ENCODE data around the gene VIL1.

The VIL1 gene

DNA sequence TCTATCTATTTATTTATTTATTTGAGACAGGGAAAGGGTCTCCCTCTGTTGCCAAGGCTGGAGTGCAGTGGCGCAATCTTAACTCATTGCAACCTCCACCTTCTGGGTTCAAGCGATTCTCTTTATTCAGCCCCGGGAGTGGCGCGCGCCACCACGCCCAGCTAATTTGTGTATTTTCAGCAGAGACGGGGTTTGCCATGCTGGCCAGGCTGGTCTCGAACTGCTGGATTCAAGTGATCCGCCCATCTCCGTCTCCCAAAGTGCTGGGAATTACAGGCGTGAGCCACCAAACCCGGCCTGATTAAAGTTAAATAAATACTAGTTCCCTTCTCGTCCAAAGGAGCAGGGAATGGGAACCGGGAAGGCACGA lies 23.5 kb upstream of the VIL1 start:
- no peak for DNase-seq

DNA sequence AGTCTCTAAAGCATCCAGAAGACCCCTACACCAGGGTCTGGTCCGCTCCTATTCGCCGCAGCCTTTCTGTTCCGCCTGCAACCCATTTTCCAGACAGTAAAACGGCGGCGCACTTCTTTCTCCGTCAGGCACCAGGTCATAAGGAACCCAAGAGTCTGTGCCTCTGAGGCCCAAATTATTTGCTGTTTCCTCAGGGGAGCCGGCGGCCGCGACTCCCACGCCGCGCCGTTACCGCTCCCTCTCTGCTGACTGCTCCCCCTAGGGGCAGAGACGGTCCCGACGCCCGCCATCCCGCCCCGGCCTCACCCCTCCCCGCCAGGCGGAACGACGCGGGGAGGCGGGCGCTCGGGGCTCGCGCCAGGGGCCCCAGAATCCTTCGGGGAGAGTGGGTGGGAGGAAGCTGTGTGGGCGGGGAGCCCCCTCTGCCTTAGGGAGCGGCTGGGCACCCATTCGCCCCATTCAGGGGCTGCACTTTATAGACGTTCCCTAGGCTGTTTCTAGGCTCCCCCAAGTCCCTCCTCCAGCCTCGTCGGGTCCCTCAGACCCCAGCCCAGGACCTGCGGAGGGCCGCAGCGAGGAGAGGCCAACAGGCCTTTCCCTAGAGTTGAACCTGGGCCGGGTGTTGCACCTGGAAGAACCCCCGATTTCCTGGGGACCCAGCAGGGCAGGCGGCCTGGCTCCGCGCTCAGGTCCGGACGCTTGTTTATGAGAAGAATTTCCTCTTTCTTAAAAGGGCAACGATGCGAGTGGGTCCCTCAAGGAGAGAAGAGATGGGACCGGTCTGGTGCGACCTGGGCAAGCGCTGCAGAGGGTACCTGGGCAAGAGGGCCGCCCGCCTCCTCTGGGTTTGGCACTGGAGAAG lies 22.9 kb upstream of the VIL1 start:
- DNase-seq: peak; percentile 87 to 94

DNA sequence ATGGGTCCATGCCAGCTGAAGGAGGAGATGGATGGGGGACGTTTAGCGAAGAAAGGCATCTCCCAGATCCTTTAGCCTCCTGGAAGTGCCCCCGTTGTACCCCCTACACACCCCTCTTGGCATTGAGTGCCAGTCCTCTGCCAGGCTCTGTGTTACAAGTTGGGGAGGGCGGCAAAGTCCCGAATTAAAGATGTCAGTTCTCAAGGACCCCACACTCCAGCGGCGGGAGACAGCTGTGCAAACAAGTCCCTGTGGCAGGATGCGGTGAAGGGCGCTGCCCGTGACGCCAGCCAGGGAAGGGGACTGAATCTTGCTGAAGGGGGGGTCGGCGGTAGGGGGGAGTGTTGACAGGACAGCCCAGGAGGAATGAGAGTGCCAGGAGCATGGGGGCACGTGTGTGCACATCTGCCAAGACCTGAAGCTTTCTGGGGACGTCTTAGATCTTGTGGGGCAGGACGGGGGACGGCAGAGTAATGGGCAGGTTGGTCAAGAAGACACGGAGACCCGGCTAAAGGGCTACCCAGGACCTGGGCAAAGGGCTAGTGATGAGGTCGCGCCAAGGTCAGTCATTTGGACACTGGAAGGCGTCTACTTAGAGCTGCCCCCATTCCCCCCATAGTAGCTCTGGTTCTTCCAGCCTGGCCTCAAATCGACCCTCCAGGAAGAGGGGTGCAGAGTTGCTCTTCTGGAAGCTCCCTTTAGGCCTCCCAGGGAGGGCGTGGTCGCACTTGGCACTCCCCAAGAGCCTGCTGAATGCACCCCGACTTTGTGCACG lies 22.0 kb upstream of the VIL1 start:
- peak; percentile 47 to 62 for DNase-seq

DNA sequence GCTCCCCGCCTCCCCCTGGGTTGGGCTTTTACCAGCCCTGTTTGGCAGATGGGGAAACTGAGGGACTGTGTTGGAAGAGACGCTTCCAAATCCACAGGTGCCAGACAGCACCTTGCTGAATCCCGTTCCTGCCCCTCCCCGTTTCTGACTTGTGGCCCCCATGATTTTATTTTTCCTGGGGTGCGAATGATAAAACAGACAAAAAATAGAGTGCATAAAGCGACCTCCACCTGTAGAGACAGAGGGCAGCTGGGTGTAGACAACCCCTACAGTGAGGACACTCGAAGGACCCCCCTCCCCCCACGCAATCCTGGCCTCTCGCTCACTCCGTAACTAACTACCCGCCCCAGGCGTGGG lies 21.5 kb upstream of the VIL1 start:
- DNase-seq: no peak

DNA sequence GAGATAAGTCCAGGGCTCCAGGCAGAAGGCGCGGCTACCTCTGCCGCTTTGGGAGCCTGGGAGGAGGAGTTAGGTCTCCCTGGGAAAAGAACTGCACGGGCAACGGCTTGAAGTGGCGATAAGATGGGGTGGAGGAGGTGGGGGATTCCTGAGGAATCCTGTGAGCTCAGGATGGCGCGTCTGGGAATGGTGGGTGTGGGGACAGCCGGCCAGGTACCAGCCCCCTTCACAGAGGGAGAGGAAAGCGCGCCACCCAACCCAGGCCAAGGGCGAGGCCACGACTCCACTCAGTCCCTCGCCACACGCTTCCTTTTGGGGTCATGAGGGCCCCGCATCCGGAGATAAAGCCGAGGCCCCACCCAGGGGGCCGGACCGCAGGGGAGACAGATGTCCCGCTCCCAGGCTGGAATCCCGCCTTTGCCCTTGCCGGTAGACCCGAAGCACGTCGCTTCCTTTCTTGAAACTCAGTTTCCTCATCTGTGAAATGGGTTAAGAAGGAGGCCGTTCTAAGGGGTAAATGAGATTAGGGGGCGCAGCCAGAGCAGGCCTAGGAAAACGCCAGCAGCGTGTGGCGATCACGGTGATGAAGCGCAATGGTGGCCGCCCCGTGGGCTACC lies 21.0 kb upstream of the VIL1 start:
- peak; percentile 26 to 73 for DNase-seq

DNA sequence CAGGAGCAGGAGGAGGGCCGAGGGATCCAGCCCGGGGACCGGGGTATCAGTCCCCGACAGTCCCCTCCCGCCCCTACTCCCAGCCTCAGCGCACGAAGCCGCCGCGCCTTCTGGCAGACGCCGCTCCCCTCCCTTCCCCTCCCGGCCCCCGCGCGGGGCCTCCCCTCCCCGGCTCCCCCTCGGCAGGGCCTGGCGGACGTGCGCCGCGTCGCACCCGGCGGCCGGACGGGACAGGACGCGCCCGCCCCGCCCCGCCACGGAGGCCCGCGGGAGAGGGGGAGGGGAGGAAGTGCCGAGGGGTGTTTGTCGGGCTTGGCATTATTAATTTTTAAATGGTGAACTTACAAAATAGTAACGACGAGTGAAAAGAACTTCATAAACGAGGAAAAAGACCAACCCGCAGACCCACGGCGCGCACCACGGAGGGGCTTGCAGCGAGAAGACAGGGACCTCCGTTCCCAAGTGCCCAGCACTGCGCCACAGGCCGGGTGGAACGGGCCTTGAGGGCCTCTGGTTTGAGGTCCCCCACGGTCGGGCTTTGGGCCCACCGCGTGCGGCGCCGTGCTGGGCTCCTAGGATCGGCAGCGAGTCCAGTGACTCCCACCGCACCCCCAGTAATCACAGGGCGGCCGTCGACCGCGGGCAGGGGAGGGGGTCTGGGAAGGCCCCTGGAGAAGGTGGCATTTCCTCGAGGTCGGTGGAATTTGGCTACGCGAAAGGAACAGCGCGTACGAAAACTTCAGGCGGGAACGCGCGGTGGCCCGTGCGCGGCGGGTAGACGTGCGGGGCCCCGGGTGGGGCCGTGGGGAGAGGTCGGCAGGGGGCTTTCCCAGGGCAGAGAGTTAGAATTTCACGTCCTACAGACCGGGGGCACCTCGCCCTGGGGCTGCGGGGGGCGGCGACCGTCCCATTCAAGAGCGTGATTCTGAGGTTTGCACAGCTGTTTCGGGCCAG lies 20.2 kb upstream of the VIL1 start:
- DNase-seq: peak; percentile 30 to 62

DNA sequence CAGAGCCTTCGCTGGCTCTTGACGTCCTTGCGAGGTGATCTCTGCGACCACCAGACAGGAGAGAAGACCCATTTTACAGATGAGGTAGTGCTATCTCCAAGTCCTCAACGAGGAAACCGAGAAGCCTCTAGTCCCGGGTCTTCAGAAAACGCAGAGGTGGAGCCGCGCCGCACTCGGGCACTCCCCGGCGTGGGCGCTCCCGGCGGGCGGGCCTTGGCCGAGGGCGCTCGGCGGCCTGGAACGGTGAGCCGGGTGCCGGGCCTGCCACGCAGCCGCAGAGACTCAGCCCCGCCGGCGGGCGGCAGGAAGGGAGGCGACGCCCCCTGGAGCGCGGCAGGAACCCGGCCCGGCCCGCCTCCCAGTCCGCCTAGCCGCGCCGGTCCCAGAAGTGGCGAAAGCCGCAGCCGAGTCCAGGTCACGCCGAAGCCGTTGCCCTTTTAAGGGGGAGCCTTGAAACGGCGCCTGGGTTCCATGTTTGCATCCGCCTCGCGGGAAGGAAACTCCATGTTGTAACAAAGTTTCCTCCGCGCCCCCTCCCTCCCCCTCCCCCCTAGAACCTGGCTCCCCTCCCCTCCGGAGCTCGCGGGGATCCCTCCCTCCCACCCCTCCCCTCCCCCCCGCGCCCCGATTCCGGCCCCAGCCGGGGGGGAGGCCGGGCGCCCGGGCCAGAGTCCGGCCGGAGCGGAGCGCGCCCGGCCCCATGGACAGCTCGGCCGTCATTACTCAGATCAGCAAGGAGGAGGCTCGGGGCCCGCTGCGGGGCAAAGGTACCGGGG lies 19.3 kb upstream of the VIL1 start, which contains the start of gene CTDSP1:
TSS of gene CTDSP1 (plus strand) at position 478 of the 776 bp plus-strand sequence. CDS start at position 701, 223 bp downstream.
- peak; percentile 69 to 90 for DNase-seq

DNA sequence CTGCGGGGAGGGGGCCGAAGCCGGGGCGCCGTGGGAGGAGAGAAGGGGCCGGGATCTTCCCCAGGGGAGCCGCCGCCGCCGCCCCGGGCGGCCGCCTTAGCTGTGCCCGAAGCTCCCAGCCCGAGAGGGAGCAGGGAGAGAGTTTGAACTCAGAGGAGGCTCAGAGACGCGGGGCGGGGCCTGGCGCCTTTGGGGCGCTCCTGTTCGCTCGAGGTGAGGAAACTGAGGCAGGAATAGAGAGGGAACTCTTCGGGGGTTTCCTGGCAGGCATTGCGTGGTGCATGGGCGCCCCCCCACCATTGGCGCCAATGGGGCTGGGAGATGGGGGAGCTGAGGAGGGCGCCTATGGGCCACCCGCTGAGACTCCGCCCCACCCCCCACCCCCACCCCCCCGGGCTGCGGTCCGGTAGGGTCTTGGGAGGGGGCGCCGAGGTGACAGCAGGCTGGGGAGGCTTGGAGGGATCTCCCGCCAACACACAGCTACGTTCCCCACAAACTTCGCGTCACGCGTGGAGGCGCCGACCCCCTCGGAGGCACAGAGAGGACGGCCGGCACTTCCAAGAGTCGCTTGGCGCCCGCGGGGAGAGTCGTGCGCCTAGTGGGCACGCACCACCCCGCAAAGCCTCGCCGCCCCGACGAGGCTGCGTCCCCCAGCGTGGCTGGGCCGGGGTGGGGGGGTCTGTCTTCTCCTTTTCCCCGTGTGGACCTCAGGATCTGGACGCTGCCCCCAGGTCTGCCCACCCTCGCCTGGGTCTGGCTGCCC lies 18.6 kb upstream of the VIL1 start:
- DNase-seq: peak; percentile 17 to 30

DNA sequence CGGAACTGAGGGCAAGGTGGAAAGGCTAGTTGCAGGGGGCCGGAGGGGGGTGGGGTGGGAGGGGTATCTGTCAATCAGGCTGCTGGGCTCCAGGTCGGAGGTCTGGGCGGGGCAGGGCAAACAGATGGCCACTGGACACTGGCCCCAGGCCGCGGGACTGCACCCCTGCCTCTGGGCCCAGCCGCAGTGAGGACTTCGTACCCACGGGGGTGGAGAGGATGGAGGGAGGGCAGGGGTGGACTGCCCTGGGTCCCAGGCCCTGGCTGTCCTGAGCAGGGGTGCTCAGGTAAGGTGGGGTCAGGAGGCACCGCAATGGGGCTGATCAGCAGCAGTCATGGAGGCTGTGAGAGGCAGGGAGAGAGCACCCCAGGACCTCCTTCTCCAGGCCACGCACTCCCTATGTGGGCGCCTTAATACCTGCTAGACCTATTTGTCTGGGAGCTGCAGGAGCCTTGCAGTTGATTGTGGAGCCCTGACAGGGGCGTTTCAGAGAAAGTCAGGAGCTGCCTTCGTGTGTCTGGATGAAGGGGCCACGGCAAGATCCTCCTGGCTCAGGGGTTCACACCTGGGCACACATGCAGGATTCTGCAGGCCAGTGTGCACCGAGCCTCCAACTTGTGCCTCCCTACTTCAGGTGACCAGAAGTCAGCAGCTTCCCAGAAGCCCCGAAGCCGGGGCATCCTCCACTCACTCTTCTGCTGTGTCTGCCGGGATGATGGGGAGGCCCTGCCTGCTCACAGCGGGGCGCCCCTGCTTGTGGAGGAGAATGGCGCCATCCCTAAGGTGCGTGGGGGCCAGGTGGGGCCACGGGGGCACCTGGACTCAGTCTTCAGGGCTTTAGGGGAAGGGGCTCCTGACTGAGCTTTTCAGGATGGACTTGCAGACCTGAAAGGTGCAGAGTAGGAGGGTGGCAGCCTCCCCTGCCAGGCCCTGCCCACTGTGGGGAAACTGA lies 17.7 kb upstream of the VIL1 start:
- DNase-seq: no peak

DNA sequence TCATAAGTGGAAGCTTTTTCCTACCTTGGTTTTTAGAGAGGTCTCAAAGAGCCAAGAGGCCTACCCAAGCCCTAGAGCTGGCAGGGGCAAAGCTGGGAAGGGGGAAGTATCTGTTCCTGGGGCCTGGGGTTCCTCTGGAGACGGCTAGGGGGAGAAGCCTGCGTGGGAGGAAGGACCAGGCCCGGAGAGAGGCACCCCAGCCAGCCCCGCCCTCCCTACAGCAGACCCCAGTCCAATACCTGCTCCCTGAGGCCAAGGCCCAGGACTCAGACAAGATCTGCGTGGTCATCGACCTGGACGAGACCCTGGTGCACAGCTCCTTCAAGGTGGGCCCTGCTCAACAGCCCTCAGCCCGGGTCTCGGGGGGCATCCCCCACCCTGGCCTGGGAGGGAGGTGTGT lies 17.0 kb upstream of the VIL1 start:
- DNase-seq: no peak

DNA sequence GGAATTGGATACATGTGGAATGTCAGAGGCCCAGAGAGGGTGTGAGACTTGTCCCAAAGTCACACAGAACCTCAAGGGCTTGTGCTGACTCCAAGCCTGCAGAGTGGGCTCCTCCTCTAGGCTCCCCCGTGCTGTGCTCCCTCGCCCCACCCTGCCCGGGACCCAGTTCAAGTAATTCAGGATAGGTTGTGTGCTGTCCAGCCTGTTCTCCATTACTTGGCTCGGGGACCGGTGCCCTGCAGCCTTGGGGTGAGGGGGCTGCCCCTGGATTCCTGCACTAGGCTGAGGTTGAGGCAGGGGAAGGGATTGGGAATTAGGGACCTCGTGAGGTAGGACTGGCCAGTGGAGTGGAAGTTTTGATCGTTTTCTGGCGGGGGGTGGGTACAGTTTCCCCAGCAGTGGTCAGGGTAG lies 16.4 kb upstream of the VIL1 start:
- DNase-seq: no peak

DNA sequence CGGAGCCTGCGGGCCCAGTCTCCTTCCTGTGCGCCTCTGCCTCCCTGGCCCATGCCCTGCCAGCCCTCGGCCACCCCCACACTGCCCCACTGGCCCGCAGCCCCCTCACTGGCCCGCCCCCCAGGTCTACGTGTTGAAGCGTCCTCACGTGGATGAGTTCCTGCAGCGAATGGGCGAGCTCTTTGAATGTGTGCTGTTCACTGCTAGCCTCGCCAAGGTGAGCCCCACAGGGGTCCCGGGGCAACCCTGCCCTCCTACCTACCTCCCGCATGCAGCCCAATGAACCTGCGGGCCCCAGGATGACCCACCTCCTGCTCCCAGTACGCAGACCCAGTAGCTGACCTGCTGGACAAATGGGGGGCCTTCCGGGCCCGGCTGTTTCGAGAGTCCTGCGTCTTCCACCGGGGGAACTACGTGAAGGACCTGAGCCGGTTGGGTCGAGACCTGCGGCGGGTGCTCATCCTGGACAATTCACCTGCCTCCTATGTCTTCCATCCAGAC lies 16.0 kb upstream of the VIL1 start:
- DNase-seq: no peak

DNA sequence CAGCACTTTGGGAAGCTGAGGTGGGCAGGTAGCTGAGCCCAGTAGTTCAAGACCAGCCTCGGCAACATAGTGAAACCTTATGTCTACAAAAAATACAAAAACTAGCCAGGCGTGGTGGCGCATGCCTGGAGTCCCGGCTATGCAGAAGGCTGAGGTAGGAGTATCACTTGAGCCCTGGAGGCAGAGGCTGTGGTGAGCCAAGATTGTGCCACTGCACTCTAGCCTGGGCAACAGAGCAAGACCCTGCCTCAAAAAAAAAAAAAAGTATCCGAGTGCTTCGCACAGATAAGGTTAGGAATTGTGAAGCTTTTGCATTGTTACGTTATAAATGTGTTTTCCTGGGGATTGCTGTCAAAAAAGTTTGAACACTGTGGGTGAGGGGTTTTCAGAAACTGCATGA lies 15.1 kb upstream of the VIL1 start:
- no peak for DNase-seq

DNA sequence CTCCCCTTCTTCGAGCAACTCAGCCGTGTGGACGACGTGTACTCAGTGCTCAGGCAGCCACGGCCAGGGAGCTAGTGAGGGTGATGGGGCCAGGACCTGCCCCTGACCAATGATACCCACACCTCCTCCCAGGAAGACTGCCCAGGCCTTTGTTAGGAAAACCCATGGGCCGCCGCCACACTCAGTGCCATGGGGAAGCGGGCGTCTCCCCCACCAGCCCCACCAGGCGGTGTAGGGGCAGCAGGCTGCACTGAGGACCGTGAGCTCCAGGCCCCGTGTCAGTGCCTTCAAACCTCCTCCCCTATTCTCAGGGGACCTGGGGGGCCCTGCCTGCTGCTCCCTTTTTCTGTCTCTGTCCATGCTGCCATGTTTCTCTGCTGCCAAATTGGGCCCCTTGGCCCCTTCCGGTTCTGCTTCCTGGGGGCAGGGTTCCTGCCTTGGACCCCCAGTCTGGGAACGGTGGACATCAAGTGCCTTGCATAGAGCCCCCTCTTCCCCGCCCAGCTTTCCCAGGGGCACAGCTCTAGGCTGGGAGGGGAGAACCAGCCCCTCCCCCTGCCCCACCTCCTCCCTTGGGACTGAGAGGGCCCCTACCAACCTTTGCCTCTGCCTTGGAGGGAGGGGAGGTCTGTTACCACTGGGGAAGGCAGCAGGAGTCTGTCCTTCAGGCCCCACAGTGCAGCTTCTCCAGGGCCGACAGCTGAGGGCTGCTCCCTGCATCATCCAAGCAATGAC lies 14.4 kb upstream of the VIL1 start:
- no peak for DNase-seq

DNA sequence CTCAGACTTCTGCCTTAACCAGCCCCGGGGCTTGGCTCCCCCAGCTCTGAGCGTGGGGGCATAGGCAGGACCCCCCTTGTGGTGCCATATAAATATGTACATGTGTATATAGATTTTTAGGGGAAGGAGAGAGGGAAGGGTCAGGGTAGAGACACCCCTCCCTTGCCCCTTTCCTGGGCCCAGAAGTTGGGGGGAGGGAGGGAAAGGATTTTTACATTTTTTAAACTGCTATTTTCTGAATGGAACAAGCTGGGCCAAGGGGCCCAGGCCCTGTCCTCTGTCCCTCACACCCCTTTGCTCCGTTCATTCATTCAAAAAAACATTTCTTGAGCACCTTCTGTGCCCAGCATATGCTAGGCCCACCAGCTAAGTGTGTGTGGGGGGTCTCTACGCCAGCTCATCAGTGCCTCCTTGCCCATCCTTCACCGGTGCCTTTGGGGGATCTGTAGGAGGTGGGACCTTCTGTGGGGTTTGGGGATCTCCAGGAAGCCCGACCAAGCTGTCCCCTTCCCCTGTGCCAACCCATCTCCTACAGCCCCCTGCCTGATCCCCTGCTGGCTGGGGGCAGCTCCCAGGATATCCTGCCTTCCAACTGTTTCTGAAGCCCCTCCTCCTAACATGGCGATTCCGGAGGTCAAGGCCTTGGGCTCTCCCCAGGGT lies 13.7 kb upstream of the VIL1 start:
- no peak for DNase-seq

DNA sequence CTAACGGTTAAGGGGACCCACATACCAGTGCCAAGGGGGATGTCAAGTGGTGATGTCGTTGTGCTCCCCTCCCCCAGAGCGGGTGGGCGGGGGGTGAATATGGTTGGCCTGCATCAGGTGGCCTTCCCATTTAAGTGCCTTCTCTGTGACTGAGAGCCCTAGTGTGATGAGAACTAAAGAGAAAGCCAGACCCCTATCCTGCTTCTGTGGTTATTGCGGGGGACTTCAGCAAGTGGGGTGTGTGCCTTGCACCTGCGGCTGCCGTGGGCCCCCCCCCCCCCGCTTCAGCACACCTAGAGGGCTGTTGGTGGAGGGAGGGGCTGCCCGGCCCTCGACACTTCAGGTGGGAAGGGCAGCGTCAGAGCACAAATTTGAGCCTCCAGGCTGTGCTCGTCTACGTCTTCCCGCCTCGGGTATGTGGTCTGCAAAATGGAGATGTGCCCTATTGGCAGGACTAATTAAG lies 13.1 kb upstream of the VIL1 start:
- peak in 1 of 2 experiments; percentile 32 for DNase-seq

DNA sequence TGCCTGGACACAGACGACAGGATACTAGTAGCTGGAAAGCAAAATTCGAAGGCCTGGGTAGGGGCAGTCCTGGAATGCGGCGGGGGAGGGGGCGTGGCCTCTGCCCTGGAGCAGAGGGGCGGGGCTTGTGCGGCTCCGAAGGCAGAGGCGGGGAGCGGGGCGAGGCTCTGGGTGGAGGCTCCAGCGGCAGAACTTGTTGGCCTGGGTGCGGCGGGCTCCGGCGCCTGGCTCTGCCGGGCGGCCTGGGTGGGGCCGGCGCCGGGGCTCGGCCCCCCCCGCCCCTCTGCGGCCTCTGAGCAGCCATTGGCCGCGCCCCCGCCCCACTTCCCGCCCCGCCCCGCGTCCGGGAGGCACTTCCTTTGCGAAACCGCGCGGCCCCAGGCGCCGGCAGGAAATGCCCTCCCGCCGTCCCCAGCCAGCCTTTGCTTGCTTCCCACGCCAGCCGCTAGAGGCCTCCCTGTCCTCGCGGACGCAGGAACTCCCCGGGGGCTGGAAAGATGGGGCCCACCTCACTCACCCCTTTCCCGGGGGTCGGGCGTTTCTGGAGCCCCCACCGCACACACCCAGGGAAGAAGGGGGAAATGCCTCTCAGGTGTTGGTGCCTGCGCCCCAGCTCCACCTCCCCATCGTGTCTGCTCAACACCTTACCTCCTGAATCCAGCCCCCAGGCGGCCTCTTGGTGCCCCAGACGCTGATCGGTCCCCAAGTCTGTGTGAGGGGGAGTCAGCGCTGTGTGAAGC lies 12.5 kb upstream of the VIL1 start:
- DNase-seq: peak; percentile 84 to 91
